ENCODE results near the gene AZIN2.

AZIN2 gene

DNA sequence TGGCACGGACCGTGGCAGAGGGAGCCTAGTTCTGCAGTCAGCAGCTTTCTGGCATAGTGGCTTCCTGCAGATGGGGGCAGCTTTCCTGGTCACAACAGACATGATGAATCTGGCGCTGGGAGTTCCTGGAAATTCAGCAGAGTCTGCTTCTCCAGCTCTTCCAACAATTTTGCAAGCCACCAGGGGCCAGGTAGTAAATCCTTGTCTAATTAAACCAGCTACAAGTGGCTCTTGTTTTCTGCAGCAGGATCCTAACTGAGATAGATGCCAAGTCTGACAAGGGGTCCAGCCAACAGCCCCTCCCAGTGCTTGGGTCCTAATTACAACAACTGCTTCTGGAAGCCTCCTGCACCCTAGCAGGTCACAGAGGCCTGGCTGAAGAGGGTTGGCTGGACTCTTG lies 65.0 kb downstream of the AZIN2 start:
- 58% methylated on average over 3 of the region's 3 CpGs for WGBS (ENCODE audit: insufficient coverage)
- CTCF ChIA-PET = interaction anchor here (0.5 to 3.1 kb wide), 3 partner anchors 9 to 310 kb away, joined by 3 to 15 read pairs (median 6); no protein-coding TSS in a partner anchor

DNA sequence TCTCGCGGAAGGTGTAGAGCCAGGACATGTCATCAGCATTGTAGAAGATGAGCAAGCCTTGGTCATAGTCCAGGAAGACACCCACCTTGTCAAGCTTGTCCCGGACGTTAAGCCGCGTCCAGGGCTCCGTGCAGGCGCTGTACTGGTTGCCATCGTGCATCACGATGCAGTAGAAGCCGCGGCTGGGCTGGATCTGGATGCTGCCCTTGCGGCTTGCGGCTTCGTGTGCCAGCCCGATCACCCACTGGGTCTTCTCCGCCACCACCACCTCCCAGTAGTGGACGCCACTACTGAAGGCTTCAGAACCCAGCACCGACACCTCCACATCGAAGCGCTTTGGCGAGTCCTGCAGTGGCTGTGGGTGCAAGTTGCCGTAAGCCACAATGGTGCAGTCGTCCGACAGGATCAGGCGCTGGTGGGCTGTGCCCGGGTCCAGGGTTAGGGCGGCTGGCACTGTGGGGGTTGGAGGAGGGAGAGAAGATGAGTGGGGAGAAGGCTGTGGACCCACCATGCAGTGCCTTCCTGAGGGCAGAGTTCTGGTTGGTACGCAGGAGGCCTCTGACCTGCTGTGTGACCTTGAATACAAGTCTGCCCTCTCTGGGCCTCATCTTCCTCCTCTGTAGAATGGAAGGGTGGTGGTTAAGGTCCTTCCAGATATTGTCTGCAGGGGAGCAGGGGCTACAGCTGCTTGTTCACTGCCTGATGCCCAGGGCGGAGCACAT lies 66.5 kb downstream of the AZIN2 start:
- CTCF ChIA-PET = interaction anchor here (0.7 to 1.2 kb wide), 2 partner anchors 11 to 13 kb away, joined by 3 read pairs; no protein-coding TSS in a partner anchor
- POLR2A ChIA-PET = no interaction called here

More for the DNA sequence above, 65.0 kb downstream of the AZIN2 start:
- Histone ChIP-seq H3K27me3 (replicated peaks in 2 of 5; ENCODE audit: control insufficient read depth in 4 of 5, insufficient read depth in 5 of 5, low read length in 4 of 5) (no peaks in the 10 kb centered on the region), H3K27ac (ENCODE audit: insufficient read depth in 1 of 2, low read depth in 1 of 2, low read length in 2 of 2, poor library complexity in 1 of 2, severe bottlenecking in 2 of 2) (no peak overlapping the region), H3K4me1 (ENCODE audit: control extremely low read depth in 1 of 4, control insufficient read depth in 4 of 4, insufficient read depth in 4 of 4, low read length in 3 of 4) (peaks cover 3 to 19% (median 5%) of the 10 kb centered on the region in 4 experiments), H3K36me3 (ENCODE audit: control insufficient read depth in 4 of 4, insufficient read depth in 4 of 4, low read length in 3 of 4) (peaks cover 0 to 17% (median 3%) of the 10 kb centered on the region in 4 experiments), H3K4me3 (ENCODE audit: control insufficient read depth in 1 of 7, extremely low read depth in 1 of 7, insufficient read depth in 4 of 7, low read depth in 2 of 7, low read length in 6 of 7) (no peak overlapping the region), H3K9me3 (ENCODE audit: control extremely low read depth in 1 of 5, control insufficient read depth in 4 of 5, insufficient read depth in 2 of 5, low read depth in 1 of 5, low read length in 4 of 5) (no peaks in the 10 kb centered on the region)
- POLR2A ChIA-PET = interaction anchor here (0.5 kb wide), 1 partner anchor 36 kb away, joined by 3 read pairs; the partner anchor contains the start of gene TRIM62
- DNase-seq = no peak

DNA sequence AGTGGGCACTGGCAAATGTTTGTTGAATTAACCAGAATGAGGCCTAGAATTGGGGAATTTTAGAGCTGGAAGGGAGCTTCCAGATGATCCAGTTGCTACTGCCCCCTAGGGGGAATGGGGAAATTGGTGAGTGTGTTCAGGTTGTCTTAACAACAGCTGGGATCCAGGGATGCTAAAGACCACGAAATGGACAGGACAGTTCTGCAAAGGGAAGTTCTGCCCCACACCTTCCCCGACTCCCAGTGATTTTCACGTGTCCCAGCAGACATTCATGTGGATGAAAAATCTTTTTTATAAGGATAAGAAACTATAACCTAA lies 67.0 kb downstream of the AZIN2 start:
- CTCF ChIA-PET = no interaction called here
- Histone ChIP-seq H3K4me3 (ENCODE audit: control insufficient read depth in 1 of 7, extremely low read depth in 1 of 7, insufficient read depth in 4 of 7, low read depth in 2 of 7, low read length in 6 of 7) (no peak overlapping the region), H3K27me3 (replicated peaks in 2 of 5; ENCODE audit: control insufficient read depth in 4 of 5, insufficient read depth in 5 of 5, low read length in 4 of 5) (no peaks in the 10 kb centered on the region), H3K9me3 (ENCODE audit: control extremely low read depth in 1 of 5, control insufficient read depth in 4 of 5, insufficient read depth in 2 of 5, low read depth in 1 of 5, low read length in 4 of 5) (no peaks in the 10 kb centered on the region), H3K36me3 (ENCODE audit: control insufficient read depth in 4 of 4, insufficient read depth in 4 of 4, low read length in 3 of 4) (peaks cover 0 to 17% (median 3%) of the 10 kb centered on the region in 4 experiments), H3K27ac (ENCODE audit: insufficient read depth in 1 of 2, low read depth in 1 of 2, low read length in 2 of 2, poor library complexity in 1 of 2, severe bottlenecking in 2 of 2) (no peak overlapping the region), H3K4me1 (ENCODE audit: control extremely low read depth in 1 of 4, control insufficient read depth in 4 of 4, insufficient read depth in 4 of 4, low read length in 3 of 4) (peaks cover 0 to 8% (median 0%) of the 10 kb centered on the region in 4 experiments)
- DNase-seq = no peak
- POLR2A ChIA-PET = no interaction called here
- WGBS (ENCODE audit: insufficient coverage) = 100% methylated on average over 1 of the region's 3 CpGs

More for the DNA sequence above, 66.5 kb downstream of the AZIN2 start:
- Histone ChIP-seq H3K27me3 (replicated peaks in 2 of 5; ENCODE audit: control insufficient read depth in 4 of 5, insufficient read depth in 5 of 5, low read length in 4 of 5) (no peaks in the 10 kb centered on the region), H3K36me3 (ENCODE audit: control insufficient read depth in 4 of 4, insufficient read depth in 4 of 4, low read length in 3 of 4) (peaks cover 0 to 17% (median 3%) of the 10 kb centered on the region in 4 experiments), H3K27ac (ENCODE audit: insufficient read depth in 1 of 2, low read depth in 1 of 2, low read length in 2 of 2, poor library complexity in 1 of 2, severe bottlenecking in 2 of 2) (no peak overlapping the region), H3K4me3 (ENCODE audit: control insufficient read depth in 1 of 7, extremely low read depth in 1 of 7, insufficient read depth in 4 of 7, low read depth in 2 of 7, low read length in 6 of 7) (no peak overlapping the region), H3K9me3 (ENCODE audit: control extremely low read depth in 1 of 5, control insufficient read depth in 4 of 5, insufficient read depth in 2 of 5, low read depth in 1 of 5, low read length in 4 of 5) (no peaks in the 10 kb centered on the region), H3K4me1 (ENCODE audit: control extremely low read depth in 1 of 4, control insufficient read depth in 4 of 4, insufficient read depth in 4 of 4, low read length in 3 of 4) (peaks cover 0 to 7% (median 1%) of the 10 kb centered on the region in 4 experiments)
- WGBS (ENCODE audit: insufficient coverage) = 99% methylated on average over 27 of the region's 30 CpGs
- DNase-seq = no peak

DNA sequence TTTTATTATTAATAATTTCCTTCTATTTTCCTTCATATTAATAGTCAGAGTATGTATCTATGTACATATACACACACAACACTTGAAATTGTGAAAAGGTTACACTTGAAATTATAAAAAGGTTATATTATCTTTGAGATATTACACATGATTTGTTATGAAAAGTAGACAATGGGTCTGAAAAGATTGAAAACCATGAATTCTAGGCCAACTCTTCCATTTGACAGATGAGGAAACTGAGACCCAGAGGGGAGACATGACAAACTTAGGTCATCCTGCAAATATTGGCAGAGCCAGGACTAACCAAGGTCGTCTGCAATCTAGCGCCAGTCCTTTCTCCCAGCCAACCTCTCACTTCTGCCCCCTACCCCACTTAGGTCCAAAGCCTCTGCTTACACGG lies 67.7 kb downstream of the AZIN2 start:
- no peak for DNase-seq
- Histone ChIP-seq H3K9me3 (ENCODE audit: control extremely low read depth in 1 of 5, control insufficient read depth in 4 of 5, insufficient read depth in 2 of 5, low read depth in 1 of 5, low read length in 4 of 5) (no peaks in the 10 kb centered on the region), H3K36me3 (ENCODE audit: control insufficient read depth in 4 of 4, insufficient read depth in 4 of 4, low read length in 3 of 4) (peaks cover 0 to 17% (median 3%) of the 10 kb centered on the region in 4 experiments), H3K27ac (ENCODE audit: insufficient read depth in 1 of 2, low read depth in 1 of 2, low read length in 2 of 2, poor library complexity in 1 of 2, severe bottlenecking in 2 of 2) (no peak overlapping the region), H3K27me3 (replicated peaks in 2 of 5; ENCODE audit: control insufficient read depth in 4 of 5, insufficient read depth in 5 of 5, low read length in 4 of 5) (no peaks in the 10 kb centered on the region), H3K4me3 (ENCODE audit: control insufficient read depth in 1 of 7, extremely low read depth in 1 of 7, insufficient read depth in 4 of 7, low read depth in 2 of 7, low read length in 6 of 7) (no peak overlapping the region), H3K4me1 (ENCODE audit: control extremely low read depth in 1 of 4, control insufficient read depth in 4 of 4, insufficient read depth in 4 of 4, low read length in 3 of 4) (peaks cover 0 to 11% (median 0%) of the 10 kb centered on the region in 4 experiments)
- POLR2A ChIA-PET = no interaction called here
- CTCF ChIA-PET = no interaction called here
- WGBS (ENCODE audit: insufficient coverage) = 90% methylated on average over 3 of the region's 3 CpGs

DNA sequence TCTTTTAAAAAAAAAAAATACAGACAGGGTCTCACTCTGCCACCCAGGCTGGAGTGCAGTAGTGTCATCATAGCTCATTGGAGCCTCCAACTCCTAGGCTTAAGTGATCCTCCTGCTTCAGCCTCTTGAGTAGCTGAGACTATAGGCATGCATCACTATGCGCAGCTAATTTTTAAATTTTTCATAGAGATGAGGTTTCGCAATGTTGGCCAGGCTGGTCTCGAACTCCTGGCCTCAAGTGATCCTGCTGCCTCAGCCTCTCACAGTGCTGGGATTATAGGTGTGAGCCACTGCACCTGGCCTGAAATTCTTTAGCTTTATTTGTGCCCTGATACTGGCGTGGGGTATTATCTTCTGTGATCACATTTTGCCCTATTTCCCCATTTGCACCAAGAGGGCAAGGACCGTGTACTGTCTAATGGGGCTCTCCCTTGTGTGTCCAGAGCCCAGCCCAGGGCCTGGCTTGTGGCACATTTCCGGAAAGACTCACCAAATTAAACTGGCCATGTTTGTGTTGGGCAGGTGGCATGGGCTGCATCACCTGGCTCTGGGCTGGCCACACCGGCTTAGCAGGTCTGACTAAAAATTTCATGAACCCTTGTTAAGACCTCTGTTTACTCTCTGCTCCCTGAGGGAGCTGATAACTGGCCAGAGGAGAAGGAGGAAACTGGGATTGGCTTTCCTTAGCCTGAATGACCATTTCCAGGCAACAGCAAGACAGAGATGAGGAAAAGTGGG lies 68.7 kb downstream of the AZIN2 start:
- WGBS (ENCODE audit: insufficient coverage) = 95% methylated on average over 7 of the region's 7 CpGs
- ChIA-PET POLR2A (no interaction called here), CTCF (interaction anchor here (0.8 to 1.1 kb wide), 2 partner anchors 31 to 48 kb away, joined by 3 read pairs; no protein-coding TSS in a partner anchor)
- no peak overlapping the region for H3K4me3 ChIP-seq (ENCODE audit: control insufficient read depth in 1 of 7, extremely low read depth in 1 of 7, insufficient read depth in 4 of 7, low read depth in 2 of 7, low read length in 6 of 7)
- DNase-seq = no peak
- no peak overlapping the region for H3K27ac ChIP-seq (ENCODE audit: insufficient read depth in 1 of 2, low read depth in 1 of 2, low read length in 2 of 2, poor library complexity in 1 of 2, severe bottlenecking in 2 of 2)
- peaks cover 0 to 16% (median 3%) of the 10 kb centered on the region in 4 experiments for H3K36me3 ChIP-seq (ENCODE audit: control insufficient read depth in 4 of 4, insufficient read depth in 4 of 4, low read length in 3 of 4)
- H3K9me3 ChIP-seq (ENCODE audit: control extremely low read depth in 1 of 5, control insufficient read depth in 4 of 5, insufficient read depth in 2 of 5, low read depth in 1 of 5, low read length in 4 of 5) = no peaks in the 10 kb centered on the region
- peaks cover 0 to 11% (median 0%) of the 10 kb centered on the region in 4 experiments for H3K4me1 ChIP-seq (ENCODE audit: control extremely low read depth in 1 of 4, control insufficient read depth in 4 of 4, insufficient read depth in 4 of 4, low read length in 3 of 4)
- H3K27me3 ChIP-seq (replicated peaks in 2 of 5; ENCODE audit: control insufficient read depth in 4 of 5, insufficient read depth in 5 of 5, low read length in 4 of 5) = no peaks in the 10 kb centered on the region

DNA sequence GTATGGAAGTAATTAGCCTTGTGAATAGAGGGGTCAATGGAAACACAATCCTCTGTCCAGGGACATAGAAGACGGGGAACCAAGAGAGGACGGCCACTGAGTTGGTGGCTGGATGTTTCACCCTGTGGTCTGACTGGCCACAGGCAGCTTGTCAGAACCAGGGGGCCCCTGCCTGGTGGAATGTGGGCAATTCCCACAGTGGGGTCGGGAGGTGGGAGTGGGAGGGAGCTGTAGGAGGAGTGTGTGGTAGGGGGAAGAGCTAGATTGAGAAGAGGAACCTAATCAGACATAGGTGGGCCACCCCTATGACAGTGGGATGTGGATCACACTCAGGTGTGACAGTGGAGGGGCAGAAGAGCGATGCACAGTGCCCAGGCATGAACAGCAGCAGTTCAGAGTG lies 69.6 kb downstream of the AZIN2 start:
- CTCF ChIA-PET = interaction anchor here (0.8 to 1.3 kb wide), 3 partner anchors 9 to 49 kb away, joined by 3 to 4 read pairs (median 3); no protein-coding TSS in a partner anchor
- no peak overlapping the region for H3K4me3 ChIP-seq (ENCODE audit: control insufficient read depth in 1 of 7, extremely low read depth in 1 of 7, insufficient read depth in 4 of 7, low read depth in 2 of 7, low read length in 6 of 7)
- WGBS (ENCODE audit: insufficient coverage) = 96% methylated on average over 4 of the region's 4 CpGs
- H3K27me3 ChIP-seq (replicated peaks in 2 of 5; ENCODE audit: control insufficient read depth in 4 of 5, insufficient read depth in 5 of 5, low read length in 4 of 5) = no peaks in the 10 kb centered on the region
- no peak for DNase-seq
- no peaks in the 10 kb centered on the region for H3K9me3 ChIP-seq (ENCODE audit: control extremely low read depth in 1 of 5, control insufficient read depth in 4 of 5, insufficient read depth in 2 of 5, low read depth in 1 of 5, low read length in 4 of 5)
- H3K36me3 ChIP-seq (ENCODE audit: control insufficient read depth in 4 of 4, insufficient read depth in 4 of 4, low read length in 3 of 4) = peaks cover 0 to 11% (median 3%) of the 10 kb centered on the region in 4 experiments
- no peak overlapping the region for H3K27ac ChIP-seq (ENCODE audit: insufficient read depth in 1 of 2, low read depth in 1 of 2, low read length in 2 of 2, poor library complexity in 1 of 2, severe bottlenecking in 2 of 2)
- peaks cover 0 to 11% (median 0%) of the 10 kb centered on the region in 4 experiments for H3K4me1 ChIP-seq (ENCODE audit: control extremely low read depth in 1 of 4, control insufficient read depth in 4 of 4, insufficient read depth in 4 of 4, low read length in 3 of 4)
- POLR2A ChIA-PET = no interaction called here

DNA sequence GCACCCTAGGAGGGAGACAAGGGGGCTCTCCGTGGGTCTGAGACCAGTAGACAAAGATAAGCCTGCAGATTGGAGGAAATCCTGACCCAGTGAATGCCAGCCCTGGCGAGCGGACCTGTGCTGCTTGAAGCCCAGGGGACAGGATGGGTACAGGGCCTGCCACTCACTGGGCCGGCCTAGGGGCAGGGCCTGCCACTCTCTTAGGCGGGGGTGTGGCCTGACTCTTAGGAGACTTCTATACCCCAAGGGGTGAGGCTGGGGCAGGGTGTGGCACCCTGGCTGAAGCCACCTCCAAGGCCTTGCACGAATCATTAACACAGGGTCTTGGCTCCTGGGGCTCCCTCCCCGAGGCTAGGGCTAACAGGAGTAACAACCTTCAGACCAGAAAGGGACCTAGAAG lies 70.2 kb downstream of the AZIN2 start:
- H3K36me3 ChIP-seq (ENCODE audit: control insufficient read depth in 4 of 4, insufficient read depth in 4 of 4, low read length in 3 of 4) = peaks cover 0 to 11% (median 3%) of the 10 kb centered on the region in 4 experiments
- no peaks in the 10 kb centered on the region for H3K27me3 ChIP-seq (replicated peaks in 2 of 5; ENCODE audit: control insufficient read depth in 4 of 5, insufficient read depth in 5 of 5, low read length in 4 of 5)
- ChIA-PET POLR2A (no interaction called here), CTCF (interaction anchor here (1.3 kb wide), 2 partner anchors 9 to 15 kb away, joined by 3 to 4 read pairs; no protein-coding TSS in a partner anchor)
- DNase-seq = no peak
- no peaks in the 10 kb centered on the region for H3K9me3 ChIP-seq (ENCODE audit: control extremely low read depth in 1 of 5, control insufficient read depth in 4 of 5, insufficient read depth in 2 of 5, low read depth in 1 of 5, low read length in 4 of 5)
- WGBS (ENCODE audit: insufficient coverage) = 96% methylated on average over 7 of the region's 7 CpGs
- H3K4me1 ChIP-seq (ENCODE audit: control extremely low read depth in 1 of 4, control insufficient read depth in 4 of 4, insufficient read depth in 4 of 4, low read length in 3 of 4) = peaks cover 0 to 8% (median 0%) of the 10 kb centered on the region in 4 experiments
- no peak overlapping the region for H3K4me3 ChIP-seq (ENCODE audit: control insufficient read depth in 1 of 7, extremely low read depth in 1 of 7, insufficient read depth in 4 of 7, low read depth in 2 of 7, low read length in 6 of 7)
- no peak overlapping the region for H3K27ac ChIP-seq (ENCODE audit: insufficient read depth in 1 of 2, low read depth in 1 of 2, low read length in 2 of 2, poor library complexity in 1 of 2, severe bottlenecking in 2 of 2)
